Embryonic facial prominence (tissue), 1 donor: Measurements from ENCODE around the gene NIP7.

ENCODE experiments used
- DNase-seq: peaks from one replicate; pipeline ENCODE4 v3.0.0-alpha.2; 2016; ENCODE audit errors: extremely low spot score

NIP7 gene

DNA sequence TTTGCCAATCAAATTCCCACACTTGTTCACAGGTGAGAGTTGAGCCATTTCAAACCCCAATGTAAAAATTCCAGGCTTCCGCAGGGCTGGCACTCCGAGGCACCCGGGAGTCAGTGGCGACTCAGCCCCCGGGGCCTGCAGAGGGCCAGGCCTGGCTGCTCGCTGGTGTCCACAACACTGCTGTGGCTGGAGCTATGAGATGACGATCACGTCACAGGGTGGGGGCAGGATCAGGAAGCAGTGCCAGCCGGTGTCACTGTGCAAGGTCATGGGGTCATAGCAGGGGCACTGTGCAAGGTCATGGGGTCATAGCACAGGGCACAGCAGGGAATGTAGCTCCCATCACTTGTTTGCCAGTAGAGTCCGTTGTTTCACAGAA, 20.7 kb upstream of the NIP7 start:
- DNase-seq, result no peak

DNA sequence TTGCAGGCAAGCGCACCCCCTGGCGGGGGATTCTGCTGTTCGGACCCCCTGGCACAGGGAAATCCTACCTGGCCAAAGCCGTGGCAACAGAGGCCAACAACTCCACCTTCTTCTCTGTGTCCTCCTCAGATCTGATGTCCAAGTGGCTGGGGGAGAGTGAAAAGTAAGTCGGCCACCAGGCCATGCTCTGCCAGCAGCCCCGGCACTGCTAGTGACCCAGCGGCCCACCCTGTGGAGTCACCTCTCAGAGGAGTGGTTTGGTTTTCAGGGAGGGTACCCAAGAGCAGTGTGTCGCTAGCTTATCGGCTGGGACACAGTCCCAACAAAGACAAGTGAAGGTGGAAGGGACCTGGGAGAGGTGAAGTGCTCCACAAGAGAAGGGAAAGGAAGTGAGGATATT, 20.2 kb upstream of the NIP7 start:
- DNase-seq, result no peak

DNA sequence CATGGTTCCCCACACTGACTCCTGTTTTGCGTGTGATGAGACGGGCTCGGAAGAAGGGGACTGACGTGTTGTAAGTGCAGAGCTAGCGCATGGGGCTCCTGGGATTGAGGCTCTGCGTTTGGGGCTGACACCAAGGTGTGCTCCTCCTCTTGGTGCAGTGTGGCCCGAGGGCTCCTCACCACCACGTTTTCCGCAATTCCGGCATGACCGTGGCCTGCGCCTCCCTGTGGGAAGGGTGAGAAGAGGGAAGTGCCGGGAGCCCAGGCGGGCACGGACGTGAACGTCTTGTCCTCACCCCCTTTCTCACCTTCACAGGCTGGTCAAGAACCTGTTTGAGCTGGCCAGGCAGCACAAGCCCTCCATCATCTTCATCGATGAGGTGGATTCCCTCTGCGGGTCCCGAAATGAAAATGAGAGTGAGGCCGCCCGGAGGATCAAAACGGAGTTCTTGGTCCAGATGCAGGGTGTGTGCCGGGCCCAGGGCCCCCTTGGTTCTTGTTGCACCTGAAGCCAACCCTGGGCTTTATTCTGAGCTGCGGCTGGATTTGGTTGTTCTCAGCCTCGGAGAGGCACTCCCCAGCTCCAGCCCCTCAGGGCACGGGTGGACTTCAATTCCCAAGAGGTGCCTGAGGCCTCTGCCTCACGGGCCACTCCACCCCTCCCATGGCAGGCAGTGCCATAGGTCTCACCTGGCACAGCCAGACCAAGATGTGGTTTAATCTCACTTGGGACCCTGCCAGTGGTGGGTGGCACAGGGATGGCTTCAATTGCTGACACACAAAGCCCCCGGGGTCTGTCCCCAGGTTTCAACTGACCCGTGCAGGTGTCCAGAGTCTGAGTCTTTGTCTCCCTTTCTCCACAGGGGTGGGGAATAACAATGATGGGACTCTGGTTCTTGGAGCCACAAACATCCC, 19.5 kb upstream of the NIP7 start:
- DNase-seq, result no peak

DNA sequence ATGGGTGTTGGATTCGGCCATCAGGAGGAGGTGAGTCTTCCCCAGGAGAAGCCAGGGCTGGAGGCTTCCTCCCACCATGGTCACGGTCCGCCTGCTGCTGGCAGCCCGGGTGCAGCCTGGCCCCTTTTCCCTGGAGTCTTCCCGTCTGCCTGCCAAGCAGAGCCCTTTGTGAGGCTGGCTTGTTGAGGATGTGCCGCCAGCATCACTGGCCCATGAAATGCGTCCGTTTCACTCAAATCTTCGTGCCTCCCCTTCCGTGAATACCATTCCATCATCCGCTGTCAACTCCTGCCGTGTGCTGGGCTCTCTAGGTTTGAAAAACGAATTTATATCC, 18.9 kb upstream of the NIP7 start:
- no peak for DNase-seq

DNA sequence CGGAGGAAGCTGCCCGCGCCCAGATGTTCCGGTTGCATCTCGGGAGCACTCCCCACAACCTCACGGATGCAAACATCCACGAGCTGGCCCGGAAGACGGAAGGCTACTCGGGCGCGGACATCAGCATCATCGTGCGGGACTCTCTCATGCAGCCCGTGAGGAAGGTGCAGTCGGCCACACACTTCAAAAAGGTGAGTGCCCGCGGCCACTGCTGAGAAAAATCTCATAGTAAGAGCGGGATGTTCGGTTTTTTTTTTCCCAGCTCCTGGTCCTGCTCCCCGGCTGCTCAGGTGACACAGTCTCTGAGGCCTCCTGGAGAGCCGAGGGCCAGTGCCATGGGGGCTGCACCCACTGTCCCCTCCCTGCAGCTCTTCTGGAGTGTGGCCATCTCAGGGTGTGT, 18.5 kb upstream of the NIP7 start:
- DNase-seq, result no peak

DNA sequence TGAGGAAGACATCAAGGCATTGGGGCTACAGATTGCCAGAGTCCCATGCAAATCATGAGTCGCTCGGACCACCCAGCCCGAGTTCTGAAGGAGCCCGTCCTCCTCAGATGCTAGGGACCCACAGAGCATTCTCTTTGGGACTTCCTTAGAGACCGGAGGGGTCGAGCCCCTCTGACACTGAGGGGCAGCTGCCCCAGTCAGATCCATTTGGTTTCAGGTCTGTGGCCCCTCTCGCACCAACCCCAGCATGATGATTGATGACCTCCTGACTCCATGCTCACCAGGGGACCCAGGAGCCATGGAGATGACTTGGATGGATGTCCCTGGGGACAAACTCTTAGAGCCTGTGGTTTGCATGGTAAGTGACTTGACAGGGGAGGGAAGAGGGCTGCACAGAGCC, 17.2 kb upstream of the NIP7 start:
- DNase-seq, result no peak

DNA sequence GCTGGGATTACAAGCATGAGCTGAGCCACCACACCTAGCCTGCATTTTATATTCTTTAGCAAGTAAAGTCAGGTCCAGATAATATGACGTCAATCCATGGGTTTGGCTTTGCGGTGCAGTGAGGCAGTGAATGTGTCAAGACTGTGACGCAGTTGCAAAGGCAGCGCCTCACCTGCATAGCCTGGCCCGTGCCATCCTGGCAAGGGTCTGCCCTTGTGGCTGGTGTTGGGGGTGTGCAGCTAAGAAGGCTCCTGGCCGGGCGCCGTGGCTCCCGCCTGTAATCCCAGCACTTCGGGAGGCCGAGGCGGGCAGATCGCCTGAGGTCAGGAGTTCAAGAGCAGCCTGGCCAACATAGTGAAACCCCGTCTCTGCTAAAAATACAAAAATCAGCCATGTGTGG, 16.2 kb upstream of the NIP7 start:
- no peak for DNase-seq

DNA sequence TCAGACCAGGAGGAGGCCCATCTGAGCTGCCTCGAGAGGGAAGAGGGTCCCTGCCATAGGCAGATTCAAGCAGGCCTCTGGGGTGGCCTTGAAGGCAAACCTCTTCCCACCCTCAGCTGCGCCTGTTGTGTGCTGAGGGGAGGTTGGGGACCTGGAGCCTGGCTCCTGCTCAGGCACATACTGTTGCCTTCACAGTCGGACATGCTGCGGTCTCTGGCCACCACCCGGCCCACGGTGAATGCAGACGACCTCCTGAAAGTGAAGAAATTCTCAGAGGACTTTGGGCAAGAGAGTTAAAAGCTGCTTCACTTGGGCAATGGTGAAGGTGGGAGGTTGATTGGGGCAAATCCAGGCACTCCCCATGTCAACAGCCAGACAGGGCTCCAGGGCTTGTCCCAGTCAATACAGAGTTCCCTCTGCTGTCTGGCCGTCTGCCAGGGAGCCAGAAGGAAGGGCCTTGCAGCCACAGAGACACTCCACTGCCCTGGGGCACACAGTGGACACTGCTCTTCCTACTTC, 15.5 kb upstream of the NIP7 start:
- DNase-seq, result no peak

DNA sequence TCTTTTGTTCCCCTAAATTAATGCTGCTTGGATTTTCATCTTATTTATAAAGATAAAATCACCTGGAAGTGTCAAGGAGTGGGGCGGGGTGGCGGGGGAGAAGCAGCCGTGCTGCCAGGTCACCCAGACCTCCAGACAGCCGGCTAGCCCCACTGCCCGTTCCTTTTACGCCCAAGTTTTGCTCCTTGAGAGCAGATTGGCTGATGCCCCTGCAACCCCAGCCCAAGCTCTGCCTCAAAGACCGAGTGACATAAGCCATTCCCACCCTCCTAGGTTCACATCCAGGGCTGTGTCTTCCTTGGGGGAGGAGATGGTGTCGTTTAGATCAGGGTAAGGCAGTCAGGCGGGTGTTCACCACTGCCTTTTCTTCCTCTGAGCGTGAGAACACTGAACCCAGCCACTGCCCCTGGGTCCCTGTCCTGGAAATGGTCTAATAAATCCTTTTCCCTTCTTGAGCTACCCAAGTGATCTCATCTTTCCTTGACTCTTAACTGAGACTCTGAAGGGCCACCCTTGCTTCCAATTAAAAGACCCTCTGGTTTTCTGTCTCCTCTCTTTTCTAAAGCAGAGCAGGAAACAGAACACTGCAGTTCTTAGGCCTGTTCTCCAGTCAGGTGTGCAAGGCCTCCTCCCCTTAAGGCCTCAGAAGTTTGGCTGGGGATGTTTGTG, 14.9 kb upstream of the NIP7 start:
- DNase-seq, result no peak

DNA sequence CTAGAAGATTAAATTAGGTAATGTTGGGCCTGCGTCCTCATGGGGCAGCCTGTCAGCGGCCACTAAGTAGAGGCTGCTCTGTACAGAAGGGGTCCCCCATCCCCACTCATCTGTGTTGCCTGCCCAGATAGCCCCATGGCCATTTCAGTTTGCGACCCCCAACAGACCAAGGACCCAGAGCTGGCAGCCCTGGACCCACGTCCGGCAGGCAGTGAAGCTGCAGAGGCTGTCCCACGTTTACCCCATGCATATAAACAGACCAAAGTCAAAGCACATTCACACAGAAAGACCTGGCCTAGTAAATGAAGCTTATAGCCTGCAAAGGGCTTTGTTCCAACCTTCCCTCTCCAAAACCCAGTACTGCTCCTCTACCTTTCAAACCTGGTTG, 13.8 kb upstream of the NIP7 start:
- DNase-seq, result no peak

DNA sequence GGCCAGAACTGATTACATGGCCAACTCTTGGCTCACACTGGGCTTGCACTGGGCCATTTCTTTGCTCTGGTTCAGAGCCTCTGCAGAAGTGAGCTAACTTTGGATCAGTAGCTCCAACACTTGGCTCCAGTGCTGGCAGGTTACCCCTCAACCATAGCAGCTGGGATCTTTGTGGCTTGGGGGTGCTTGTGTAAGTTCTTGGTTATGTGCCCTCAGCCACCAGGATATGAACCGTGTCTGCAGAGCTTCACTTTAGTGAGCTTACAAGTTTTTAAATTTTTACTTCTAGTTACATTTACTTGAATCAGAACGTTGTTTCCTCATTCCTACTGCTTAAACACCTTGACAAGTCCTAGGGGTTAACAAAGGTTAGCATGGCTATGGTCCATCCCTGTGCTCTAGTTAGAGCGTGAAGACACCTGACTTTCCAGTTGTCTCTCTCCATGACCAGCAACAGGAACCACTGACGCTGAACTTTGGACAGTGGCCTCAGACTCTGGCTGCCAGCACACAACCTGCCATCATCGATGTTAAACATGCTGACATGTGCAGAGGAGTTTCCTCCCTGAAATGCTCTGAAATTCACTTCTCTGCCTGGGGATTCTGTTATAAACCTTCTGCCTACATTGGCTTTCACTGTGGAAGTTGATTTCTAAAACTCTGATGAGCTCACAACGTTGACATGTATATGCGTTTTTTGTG, 13.2 kb upstream of the NIP7 start:
- DNase-seq, result no peak

DNA sequence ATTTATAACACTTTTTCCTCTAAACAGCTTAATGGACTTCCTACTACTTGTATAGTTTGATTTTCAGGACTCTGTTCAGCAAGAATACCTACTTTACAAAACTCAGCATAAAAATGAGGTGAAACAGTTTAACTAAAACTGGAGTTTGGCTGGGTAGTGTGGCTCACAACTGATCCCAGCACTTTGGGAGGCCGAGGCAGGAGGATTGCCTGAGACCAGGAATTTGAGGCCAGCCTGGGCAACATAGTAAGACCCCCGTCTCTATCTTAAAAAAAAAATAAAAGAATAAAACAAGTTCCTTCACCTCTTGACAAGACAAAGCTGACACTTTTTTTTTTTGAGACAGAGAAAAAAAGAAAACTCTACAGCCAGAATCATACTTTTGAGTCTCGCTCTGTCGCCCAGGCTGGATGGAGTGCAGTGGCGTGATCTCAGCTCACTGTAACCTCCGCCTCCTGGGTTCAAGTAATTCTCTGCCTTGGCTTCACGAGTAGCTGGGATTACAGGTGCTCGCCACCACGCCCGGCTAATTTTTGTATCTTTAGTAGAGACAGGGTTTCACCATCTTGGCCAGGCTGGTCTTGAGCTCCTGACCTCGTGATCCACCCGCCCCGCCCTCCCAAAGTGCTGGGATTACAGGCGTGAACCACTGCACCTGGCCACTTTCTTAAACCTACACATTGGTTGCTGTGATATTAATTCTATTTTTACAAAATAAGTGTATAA, 11.8 kb upstream of the NIP7 start:
- no peak for DNase-seq

DNA sequence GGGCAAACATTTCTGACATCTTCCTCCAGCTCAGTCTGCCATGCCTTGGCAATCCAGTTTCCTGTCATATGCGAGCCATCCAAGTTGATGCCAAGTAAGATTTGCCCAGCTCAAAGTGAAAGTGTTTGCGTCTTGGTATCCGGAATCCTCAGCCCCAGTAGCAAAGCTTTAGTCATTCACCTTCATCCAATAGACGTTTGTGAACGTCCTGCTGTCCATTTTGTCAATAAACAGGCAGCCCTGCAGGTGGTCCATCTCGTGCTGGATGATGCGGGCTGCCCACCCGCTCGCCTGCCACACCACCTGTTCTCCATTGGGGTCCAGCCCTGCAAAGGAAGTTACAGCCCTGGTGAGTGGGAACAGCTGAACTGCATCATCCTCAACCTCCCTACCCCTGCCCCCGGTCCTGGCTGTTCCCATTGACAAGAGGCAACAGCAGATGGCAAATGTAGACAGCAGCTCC, 10.7 kb upstream of the NIP7 start:
- no peak for DNase-seq

DNA sequence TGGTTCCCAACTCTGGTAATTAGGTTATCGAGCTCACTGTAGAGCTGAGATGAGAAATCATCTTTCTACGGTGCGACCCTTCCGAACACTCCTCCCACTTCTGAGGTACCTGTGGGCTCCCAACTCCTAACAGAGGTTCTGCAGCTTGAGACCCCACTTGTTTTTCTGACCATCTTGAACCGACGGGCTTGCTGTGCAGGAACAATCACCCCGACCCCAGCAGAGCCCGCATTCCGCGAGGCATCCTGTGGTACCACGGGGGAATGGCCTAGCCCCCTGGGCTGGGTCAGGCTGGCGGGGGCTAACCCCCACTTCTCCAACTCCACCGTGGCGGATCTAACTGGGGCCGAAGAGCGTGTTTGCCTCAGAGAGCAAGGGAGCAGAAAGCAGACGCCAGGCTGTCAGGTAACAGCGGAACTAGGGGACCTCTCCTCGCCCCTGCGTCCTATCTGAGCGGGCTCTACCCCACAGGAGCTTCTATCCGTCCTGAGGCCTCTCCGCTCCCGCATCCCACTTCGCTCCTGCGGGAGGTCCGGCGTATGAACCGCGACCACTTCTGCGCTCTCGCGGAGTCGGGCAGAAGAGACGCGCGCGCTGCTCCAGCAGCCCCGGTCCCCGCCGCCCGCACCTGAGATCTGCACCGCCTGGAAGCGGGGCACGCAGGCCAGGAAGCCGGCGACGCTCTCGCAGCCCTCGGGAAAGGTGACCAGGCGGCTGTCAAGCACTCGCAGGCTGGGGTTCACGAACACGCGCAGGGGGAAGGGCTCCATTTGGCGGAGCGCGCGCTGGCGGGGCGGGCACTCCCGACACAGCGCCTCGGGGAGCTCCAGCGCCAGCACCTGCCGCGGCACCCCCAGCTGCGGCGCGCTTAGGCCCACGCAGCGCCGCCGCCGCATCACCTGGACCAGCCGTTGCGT, 9.9 kb upstream of the NIP7 start:
- DNase-seq, result no peak

DNA sequence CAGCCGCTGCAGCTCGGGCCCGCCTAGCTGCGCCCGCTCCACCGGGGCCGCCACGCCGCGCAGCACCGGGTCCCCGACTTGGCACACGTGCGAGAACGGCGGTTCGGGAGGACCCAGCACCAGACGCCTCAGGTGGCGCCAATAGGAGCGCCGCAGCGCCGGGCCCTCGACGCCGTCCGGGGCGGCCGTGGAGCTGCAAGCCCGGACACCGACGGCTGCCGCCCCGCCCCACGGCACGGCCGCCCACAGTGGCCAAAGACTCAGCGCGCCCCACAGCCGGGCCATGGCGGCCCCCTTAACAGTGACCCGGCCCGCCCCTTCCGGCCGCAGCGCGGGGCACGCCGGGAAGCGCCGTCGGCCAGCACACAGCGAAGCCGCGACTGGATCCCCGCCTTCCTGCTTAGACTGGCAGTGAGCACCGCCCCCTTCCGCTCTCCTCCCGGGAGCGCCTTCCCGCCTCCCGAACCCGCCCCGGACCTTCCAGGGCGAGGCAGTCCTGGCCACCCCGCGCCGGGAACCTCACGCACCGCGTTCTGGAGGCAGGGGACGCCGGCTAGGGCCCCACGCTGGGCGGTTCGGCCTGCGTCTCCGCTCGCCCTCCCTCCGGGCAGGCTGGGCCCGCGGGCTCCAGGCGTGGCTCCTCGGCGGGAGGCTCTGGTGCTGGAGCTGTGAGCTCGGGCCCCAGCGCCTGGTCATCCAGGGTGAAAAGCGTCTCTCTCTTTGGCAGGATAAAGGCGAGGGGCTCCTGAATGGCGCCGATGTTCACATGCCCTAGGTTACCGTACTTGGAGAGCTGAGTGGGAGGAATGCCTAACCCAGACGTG, 9.1 kb upstream of the NIP7 start, which contains the start of gene PDF:
Gene PDF, minus strand, starts transcription at position 303 of the 824 bp plus-strand sequence. Its CDS starts 18 bp downstream, at position 285.
- peak; percentile 90 for DNase-seq

DNA sequence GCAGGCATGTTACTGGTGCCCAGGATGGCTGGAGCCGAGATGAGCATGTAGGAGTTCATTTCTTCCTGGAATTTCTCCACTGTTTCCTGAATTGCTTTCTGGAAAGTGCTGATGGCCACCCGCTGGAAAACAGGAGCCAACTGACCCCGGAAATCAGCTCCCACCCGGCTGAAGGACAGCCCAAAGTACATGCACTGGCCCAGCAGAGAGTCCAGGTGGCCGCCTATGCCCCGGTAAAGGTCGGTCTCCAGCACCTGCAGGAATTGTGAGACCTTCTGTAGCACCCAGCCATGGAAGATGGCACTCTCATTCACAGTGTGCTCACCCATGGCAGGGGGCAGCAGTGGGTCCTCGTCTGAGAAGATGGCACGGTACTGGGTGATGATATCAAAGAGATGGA, 4.9 kb upstream of the NIP7 start:
- DNase-seq, result no peak

DNA sequence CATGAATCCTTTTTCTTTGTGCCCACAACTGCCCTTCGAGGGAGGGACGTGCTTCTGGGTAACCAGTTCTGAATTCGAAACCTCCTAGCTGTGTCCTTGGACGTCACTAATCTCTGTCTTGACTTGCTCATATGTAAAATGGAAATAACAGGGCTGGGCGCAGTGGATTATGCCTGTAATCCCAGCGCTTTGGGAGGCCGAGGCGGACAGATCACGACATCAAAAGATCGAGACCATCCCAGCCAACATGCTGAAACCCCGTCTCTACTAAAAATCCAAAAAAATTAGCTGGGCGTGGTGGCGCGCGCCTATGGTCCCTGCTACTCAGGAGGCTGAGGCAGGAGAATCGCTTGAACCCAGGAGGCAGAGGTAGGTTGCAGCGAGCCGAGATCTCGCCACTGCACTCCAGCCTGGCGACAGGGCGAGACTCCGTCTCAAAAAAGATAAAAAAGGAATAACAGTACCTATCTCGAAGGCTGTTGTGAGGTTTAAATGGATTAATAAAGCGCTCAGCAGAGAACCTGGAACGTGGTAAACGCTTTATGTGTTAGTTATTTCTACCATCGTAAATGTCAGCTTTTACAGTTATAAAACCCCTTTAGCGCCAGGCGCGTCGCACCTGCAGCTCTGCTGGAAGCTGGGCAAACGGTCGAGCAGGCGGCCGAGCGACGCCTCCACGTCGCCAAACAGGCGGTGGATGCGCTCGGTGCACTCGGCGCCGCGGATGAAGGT, 849 bp upstream of the NIP7 start:
- no peak for DNase-seq

DNA sequence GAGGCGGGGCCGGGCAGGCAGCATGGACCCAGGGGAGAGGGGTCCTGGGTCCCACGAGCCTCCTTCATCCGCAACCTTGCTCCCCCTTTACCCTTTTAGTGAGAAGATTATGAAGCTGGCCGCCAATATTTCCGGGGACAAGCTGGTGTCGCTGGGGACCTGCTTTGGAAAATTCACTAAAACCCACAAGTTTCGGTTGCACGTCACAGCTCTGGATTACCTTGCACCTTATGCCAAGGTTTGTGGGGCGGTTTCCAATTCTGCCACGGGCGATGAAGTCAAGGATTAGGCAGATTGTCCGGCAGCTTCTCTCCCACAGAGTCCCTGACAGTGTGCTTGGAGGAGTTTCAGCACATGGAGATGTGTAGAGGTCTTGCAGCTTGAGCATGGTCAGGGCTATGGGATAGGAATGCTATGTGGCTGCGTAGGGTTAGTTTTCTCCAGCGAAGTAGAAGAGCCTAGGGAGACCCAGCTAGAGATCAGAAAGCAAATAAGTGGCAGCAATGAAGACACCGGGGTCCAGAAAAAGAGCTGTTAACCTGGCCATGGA, 598 bp downstream of the NIP7 start:
- DNase-seq, result no peak

DNA sequence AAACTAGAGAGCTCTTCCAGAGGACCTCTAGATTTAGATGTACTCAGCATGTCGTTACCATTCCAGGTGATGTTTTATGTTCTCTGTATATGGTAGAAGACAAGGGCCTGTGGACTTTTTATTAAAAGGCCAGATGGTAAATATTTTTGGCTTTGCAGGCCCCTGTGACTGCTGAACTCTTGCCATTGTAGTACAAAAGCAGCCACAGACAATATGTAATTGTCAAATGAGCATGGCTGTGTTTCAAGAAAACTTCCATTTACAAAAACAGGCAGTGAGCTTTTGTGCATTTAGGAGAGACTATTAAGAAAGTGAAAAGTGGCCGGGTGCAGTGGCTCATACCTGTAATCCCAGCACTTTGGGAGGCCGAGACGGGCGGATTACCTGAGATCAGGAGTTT, 4.6 kb downstream of the NIP7 start:
- no peak for DNase-seq
